Peyer's patch (tissue), 4 donors: ENCODE data around the gene SYNPR. TPM values are rescaled to one million over a fixed set of nuclear protein-coding genes. Genes with fewer than 3 reads are reported as not detected.

Experiments
- DNase-seq, 3 donors: peaks; one replicate each; pipeline ENCODE4 v3.0.0-alpha.2; 2017 to 2019
- H3K27ac ChIP-seq, 4 donors: fragments of 200-600 bp; sonication (generic); one replicate each; pipeline ENCODE4 v1.5.1; 2016 to 2019
- H3K27me3 ChIP-seq, 2 donors: fragments of 200-600 bp; sonication (generic); one replicate each; pipeline ENCODE4 v1.5.1; 2019
- H3K36me3 ChIP-seq, 3 donors: fragments of 200-600 bp; sonication (generic); one replicate each; pipeline ENCODE4 v1.5.1; 2016 to 2019
- H3K4me1 ChIP-seq, 4 donors: fragments of 200-600 bp; sonication (generic); one replicate each; pipeline ENCODE4 v1.5.1; 2016 to 2019
- H3K4me3 ChIP-seq, 4 donors: fragments of 200-600 bp; sonication (generic); 1 replicate in 3 of 4; 2 replicates in 1 of 4; pipeline ENCODE4 v1.5.1; 2016 to 2019; ENCODE audit warnings: mild to moderate bottlenecking in 1 of 4
- H3K9me3 ChIP-seq, 4 donors: fragments of 200-600 bp; sonication (generic); one replicate each; pipeline ENCODE4 v1.5.1; 2016 to 2019; ENCODE audit warnings: mild to moderate bottlenecking in 1 of 4
- CTCF ChIP-seq, 6 experiments: fragments of 450-650 bp in 4 of 6; fragments of 200-600 bp in 2 of 6; sonication (generic) in 1 of 6; IDR thresholded peaks; one replicate each; pipeline ENCODE4 v1.5.1; 2017 to 2019; ENCODE audit warnings: antibody characterized with exemption in 6 of 6, mild to moderate bottlenecking in 3 of 6, moderate library complexity in 1 of 6
- POLR2A ChIP-seq, 2 donors: fragments of 450-650 bp; IDR thresholded peaks; one replicate each; pipeline ENCODE4 v1.5.1; 2017; ENCODE audit warnings: antibody characterized with exemption in 2 of 2, mild to moderate bottlenecking in 2 of 2, moderate library complexity in 2 of 2
- total RNA-seq, 4 donors: library from RNA; depleted of rRNA; stranded (reverse); fragments of >200 nt; gene quantifications; one replicate each; pipeline ENCODE4 v1.1.0, GENCODE V29; 2016

SYNPR gene
- total RNA-seq, 4 donors from 2014 or later, result not detected

GRCh38 chr3:63562323-63562722 is 284.2 kb downstream of the SYNPR start:
- Histone ChIP-seq H3K36me3 (no peaks in the 10 kb centered on the region), H3K27me3 (no peaks in the 10 kb centered on the region), H3K4me1 (no peaks in the 10 kb centered on the region), H3K27ac (no peak overlapping the region), H3K4me3 (no peak overlapping the region), H3K9me3 (no peaks in the 10 kb centered on the region)
- no peak for DNase-seq
- TF ChIP-seq POLR2A (IDR thresholded peaks at IDR 0.05) (no peak), CTCF (IDR thresholded peaks at IDR 0.05) (no peak)

- H3K9me3 ChIP-seq, result no peaks in the 10 kb centered on the region
- H3K27me3 ChIP-seq, result no peaks in the 10 kb centered on the region
- no peak for DNase-seq
- H3K4me3 ChIP-seq, result no peak overlapping the region
- H3K36me3 ChIP-seq, result no peaks in the 10 kb centered on the region
- TF ChIP-seq POLR2A (IDR thresholded peaks at IDR 0.05), result no peak
- TF ChIP-seq CTCF (IDR thresholded peaks at IDR 0.05), result no peak
- no peaks in the 10 kb centered on the region for H3K4me1 ChIP-seq
- H3K27ac ChIP-seq, result no peak overlapping the region
Measured at GRCh38 chr3:63563572-63563971, 285.5 kb downstream of the SYNPR start.

DNA sequence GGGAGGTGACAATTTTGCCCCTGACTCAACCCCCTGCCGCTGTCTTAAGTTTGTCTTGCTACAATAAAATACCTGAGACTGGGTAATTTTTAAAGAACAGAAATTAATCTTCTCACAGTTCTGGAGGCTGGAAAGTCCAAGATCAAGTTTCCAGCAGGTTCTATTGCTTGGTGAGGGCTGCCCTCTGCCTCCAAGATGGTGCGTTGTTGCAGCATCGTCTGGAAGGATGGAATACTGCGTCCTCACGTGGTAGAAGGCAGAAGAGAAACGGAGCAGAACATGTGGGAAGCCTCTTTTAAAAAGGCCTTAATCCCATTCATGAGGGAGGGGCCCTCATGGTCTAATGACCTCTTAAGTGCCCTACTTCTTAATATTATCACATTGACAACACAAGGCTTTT is 287.1 kb downstream of the SYNPR start:
- TF ChIP-seq POLR2A (IDR thresholded peaks at IDR 0.05), result no peak
- TF ChIP-seq CTCF (IDR thresholded peaks at IDR 0.05), result peak in 2 of 6 experiments; percentile 35 to 38
- DNase-seq, result no peak
- Histone ChIP-seq H3K36me3 (no peaks in the 10 kb centered on the region), H3K4me3 (no peak overlapping the region), H3K27me3 (no peaks in the 10 kb centered on the region), H3K27ac (no peak overlapping the region), H3K4me1 (no peaks in the 10 kb centered on the region), H3K9me3 (no peaks in the 10 kb centered on the region)

DNA sequence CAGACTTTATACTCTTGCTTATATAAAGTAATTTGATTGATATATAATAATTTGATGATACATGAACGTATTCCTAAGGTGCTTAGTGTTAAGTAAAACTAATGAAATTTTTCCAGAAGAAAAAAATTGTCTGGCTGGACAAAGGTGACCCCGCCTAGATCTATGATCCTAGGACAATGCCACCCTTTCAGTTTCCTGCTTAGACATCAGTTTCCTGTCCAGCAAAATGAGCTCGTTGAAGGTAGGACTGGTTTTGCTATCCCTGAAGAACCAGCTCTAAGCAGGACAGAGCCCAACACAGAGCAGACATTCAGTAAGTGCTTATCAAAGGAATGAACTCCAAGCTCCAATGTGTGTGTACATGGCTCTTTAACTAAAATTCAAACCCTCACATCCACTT is 293.6 kb downstream of the SYNPR start:
- no peak overlapping the region for H3K4me3 ChIP-seq
- H3K36me3 ChIP-seq, result no peaks in the 10 kb centered on the region
- no peaks in the 10 kb centered on the region for H3K9me3 ChIP-seq
- H3K27ac ChIP-seq, result no peak overlapping the region
- H3K27me3 ChIP-seq, result no peaks in the 10 kb centered on the region
- TF ChIP-seq CTCF (IDR thresholded peaks at IDR 0.05), result no peak
- TF ChIP-seq POLR2A (IDR thresholded peaks at IDR 0.05), result no peak
- DNase-seq, result no peak
- no peaks in the 10 kb centered on the region for H3K4me1 ChIP-seq

- Histone ChIP-seq H3K27ac (no peak overlapping the region), H3K4me1 (peaks cover 0 to 3% (median 0%) of the 10 kb centered on the region in 4 donors), H3K36me3 (no peaks in the 10 kb centered on the region), H3K4me3 (no peak overlapping the region), H3K9me3 (no peaks in the 10 kb centered on the region), H3K27me3 (no peaks in the 10 kb centered on the region)
- no peak for DNase-seq
- TF ChIP-seq POLR2A (IDR thresholded peaks at IDR 0.05) (no peak), CTCF (IDR thresholded peaks at IDR 0.05) (no peak)
Measured at GRCh38 chr3:63576846-63577245, 298.7 kb downstream of the SYNPR start.

DNA sequence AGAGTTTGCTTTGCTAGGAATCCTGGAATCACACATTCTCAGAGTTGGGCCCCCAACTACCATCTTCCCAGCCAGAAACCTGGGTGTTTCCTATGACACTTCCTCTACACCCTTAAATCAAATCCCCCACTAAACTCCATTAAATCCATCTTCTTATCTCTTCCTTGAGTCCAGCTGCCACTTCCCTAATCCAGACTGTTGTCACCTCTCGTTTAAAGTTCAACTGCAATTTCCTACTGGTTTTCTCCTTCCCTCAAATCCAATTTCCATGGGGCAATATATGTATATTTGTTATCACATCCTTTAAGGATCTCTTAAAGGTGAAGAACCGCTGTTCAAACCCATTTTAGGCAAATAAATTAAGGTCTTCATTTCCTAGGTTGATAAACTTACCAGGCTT is 300.8 kb downstream of the SYNPR start:
- Histone ChIP-seq H3K36me3 (no peaks in the 10 kb centered on the region), H3K4me3 (no peak overlapping the region), H3K27ac (no peak overlapping the region), H3K4me1 (peaks cover 0 to 3% (median 0%) of the 10 kb centered on the region in 4 donors), H3K27me3 (no peaks in the 10 kb centered on the region), H3K9me3 (no peaks in the 10 kb centered on the region)
- DNase-seq, result no peak
- no peak for TF ChIP-seq POLR2A (IDR thresholded peaks at IDR 0.05)
